ENCODE data around the gene IL12RB1.

GRCh38 chr19:18014197-18014596, 72.5 kb downstream of the IL12RB1 start:
- TF ChIP-seq, protein P1, sequence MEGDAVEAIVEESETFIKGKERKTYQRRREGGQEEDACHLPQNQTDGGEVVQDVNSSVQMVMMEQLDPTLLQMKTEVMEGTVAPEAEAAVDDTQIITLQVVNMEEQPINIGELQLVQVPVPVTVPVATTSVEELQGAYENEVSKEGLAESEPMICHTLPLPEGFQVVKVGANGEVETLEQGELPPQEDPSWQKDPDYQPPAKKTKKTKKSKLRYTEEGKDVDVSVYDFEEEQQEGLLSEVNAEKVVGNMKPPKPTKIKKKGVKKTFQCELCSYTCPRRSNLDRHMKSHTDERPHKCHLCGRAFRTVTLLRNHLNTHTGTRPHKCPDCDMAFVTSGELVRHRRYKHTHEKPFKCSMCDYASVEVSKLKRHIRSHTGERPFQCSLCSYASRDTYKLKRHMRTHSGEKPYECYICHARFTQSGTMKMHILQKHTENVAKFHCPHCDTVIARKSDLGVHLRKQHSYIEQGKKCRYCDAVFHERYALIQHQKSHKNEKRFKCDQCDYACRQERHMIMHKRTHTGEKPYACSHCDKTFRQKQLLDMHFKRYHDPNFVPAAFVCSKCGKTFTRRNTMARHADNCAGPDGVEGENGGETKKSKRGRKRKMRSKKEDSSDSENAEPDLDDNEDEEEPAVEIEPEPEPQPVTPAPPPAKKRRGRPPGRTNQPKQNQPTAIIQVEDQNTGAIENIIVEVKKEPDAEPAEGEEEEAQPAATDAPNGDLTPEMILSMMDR (IDR thresholded peaks at IDR 0.05): no peak
- TF ChIP-seq POLR2A (IDR thresholded peaks at IDR 0.05): no peak

All from heart left ventricle (tissue), 13 donors.